Ureter (tissue), 1 donor: Measurements from ENCODE around the gene SMIM1. TPM values are rescaled to one million over a fixed set of nuclear protein-coding genes. Genes with fewer than 3 reads are reported as not detected.

Experiments
- DNase-seq: peaks from one replicate; pipeline ENCODE4 v3.0.0-alpha.2; 2020; ENCODE audit warnings: low spot score
- total RNA-seq: library from RNA; stranded (reverse); gene quantifications from one replicate; pipeline ENCODE4 v1.2.4, GENCODE V29; 2023
- donor health status: DM: yes; HTN: yes; CAD: no.

SMIM1 gene
- total RNA-seq, 1 donor from 2014 or later = 9.6 TPM

- DNase-seq = no peak
Observed at GRCh38 chr1:3756394-3756793, 16.2 kb upstream of the SMIM1 start.

GRCh38 chr1:3759164-3759563 is 13.4 kb upstream of the SMIM1 start:
- DNase-seq = no peak

- no peak for DNase-seq
Observed at GRCh38 chr1:3759796-3760195, 12.8 kb upstream of the SMIM1 start.

DNA sequence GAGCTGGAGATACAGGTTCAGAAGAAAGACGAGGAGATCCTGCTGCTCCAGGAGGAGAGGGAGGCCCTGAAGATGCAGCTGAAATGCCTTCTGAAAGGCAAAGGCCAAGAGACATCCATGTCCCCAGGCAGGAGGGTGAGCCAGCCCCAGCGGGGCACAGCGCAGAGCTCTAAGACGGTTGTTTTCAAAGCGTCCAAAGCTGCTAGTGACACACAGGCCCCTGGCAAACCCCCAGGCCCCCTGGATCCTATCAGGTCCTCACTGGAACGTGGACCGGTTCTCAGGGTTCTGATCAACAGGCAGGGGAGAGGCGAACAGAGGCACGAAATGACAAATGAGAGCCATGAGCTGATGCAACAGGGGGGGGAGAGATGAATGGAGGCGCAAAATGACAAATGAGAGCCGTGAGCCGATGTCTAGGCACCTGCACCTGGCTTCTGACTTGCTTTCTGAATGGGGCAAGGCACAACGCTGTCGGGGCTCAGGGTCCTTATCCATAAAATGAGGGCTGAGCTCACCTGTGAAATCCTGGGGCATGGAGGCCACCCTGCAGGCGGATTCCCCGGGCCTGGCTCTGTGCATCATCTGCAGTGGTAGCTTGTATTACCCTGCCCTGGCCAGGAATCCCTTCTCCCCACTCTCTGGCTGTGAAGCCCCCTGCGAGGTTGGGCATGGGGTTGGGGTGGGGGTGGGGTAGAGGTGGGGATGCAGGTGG is 11.1 kb upstream of the SMIM1 start:
- no peak for DNase-seq

GRCh38 chr1:3762151-3762872 is 10.2 kb upstream of the SMIM1 start:
- DNase-seq = no peak

- no peak for DNase-seq
Observed at GRCh38 chr1:3762873-3763228, 9.7 kb upstream of the SMIM1 start.

GRCh38 chr1:3763351-3764125 is 9.0 kb upstream of the SMIM1 start:
- DNase-seq = no peak

GRCh38 chr1:3767328-3767925 is 5.1 kb upstream of the SMIM1 start:
- no peak for DNase-seq

DNA sequence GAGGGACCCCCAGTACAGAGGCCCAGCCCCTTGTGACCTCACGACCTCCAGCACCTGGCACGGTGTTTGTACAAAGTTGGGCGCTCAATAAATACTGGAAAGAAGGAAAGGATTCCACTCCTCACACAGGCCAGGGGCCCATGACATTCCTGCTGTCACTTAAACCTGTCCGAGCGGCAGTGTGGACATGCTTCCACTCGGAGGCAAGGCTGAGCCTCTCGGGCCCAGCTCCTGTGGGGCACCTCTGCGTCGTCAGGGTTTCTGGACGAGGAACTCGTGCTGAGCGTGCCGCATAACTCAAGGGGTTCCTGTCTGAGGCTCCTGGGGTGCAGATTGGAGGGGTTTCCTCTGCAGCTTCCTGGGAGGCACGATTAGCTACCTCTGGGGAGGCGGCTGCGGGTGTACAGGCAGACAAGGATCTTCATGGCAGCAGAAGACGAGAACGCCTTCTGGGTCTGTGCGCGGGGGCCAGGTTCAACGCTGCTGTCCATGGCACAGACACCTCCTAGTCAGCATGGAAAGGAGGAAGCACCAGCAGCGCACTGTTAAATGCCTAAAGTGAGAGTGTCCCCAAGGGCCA is 3.6 kb upstream of the SMIM1 start:
- DNase-seq = no peak

- no peak for DNase-seq
Observed at GRCh38 chr1:3770047-3770765, 2.3 kb upstream of the SMIM1 start.

DNA sequence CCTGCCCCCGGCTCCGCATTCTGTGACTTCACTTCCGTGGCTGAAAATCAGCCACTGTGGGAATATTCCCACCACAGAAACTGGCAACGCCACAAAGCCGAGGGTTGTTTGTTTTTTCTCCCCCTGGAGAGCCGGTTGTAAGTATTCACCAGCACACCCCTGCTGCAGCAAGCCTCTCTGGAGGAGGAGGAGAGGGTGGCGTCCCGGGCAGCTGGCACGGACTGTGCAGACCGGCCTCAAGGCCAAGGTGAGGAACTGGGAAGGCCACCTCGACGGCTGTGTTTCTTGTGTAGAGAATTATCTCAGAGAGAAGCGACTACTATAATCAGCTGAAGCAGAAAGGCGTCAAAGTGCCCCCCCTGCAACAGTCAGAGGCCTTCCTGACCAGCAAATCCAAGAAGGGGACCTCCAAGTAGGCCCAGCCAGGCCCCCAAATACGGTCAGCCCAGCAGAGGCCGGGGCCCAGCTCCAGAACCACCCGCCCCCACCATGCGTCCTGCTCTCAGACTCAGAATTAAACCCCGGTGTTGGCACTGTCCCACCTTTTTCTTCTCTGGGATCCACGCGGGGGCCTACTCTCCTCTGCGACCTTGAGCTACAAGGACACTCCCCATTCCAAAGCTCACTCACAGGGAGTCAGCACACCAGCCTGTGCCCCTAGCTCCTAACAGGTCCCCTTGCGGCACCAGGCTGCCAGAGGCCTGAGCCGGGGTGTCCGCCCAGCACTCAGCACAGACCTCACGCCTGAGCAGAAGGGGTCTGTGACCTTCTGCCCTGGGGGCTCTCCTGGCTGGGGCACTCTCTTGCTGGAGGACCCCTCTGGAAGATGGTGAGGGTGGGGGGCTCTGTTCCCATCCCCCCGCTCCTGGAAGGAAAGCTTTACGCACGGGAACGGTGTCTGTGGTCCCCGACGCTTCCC is 1.2 kb upstream of the SMIM1 start:
- no peak for DNase-seq

DNA sequence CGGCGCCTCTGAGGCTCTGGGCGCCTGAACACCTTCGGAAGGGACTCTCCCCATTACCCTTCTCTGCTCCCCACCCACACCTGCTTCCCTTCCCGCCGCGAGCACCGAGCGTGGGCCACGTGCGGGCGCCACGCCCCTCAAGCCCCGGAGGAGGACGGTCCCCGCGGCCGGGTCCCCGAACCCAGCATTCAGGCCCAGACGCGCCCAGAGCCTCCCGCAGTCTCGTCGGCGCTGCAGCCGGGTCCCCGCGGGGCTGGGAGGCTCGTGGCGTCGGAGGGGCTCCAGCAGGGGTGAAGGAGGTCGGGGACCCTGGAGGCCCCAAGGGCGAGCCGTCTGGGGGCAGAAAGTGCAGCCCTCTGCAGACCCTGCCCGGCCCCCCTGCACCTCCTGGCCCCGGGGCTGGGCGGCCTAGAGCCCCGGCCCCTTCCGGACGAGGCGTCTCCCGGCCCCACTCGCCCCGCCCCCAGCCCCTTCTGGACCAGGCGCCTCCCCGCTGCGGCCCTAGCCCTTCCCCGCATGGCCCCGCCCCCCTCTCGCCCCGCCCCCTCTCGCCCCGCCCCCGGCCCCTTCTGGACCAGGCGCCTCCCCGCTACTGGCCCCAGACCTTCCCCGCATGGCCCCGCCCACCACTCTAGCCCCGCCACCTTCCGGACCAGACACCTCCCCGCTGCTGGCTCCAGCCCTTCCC is 378 bp upstream of the SMIM1 start:
- DNase-seq = peak; percentile 93

DNA sequence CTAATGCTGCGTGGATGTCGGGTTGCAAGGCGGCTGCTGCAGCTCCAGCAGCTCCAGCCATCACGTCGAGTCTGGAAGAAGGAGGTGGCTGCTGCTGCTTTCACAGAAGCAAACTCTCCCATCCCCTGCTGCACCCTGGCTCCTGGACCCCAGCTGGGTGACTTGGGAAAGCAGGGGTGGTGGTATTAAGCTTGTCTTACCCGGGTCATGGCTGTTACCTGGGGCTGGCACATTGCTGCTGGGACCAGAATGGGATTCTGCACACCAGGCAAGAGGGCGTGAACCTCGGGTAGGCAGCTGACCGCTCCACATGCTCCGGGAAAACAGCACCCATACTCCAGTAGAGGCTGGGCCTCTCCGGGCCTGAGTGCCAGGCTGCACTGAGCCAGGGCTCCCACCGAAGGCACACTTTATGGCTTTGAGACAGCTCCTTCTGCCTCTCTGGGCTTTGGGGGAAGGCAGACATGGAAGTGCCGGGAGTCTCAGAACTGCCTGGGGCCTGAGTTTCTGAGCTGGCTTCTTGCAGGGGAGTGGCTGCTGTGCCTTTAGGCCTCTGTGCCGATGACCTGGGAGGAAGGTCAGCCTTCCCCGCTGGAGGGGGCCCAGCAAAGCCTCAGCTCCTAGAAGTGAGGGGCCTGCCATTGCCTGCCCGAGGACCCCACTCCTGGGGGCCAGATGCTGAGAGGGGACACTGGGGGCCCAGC is 1.2 kb downstream of the SMIM1 start:
- no peak for DNase-seq

DNA sequence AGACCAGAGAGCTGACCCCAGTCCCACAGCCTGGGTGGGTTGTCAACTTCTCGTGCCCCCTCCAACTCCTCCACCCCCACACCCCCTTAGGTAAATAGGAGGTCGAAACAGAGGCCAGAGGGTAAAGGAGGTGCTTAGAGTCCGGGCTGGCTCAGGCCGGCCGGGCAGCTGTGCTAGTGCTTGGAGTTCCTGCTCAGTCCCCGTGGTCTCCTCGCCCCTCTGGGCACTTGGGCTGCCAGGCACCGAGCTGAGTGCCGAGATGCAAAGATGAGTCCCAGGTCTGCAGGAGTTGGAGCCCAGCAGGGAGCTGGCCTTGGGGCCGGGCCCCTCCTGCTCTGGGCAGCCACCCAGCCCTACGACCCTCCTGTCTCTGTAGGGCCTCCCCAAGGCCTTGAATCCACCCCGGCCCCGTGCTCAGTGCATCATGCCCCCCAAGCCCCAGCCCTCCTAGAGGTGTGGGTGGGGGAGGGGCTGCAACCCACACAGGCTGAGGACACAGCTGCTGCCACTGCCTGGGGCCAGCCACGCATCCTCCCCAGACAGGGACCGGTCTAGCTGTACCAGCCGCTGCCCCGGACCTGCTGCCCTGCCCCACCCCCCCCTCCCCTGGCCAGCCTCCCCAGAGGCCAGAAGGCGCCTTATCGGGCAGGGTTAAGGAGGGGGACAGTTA is 1.9 kb downstream of the SMIM1 start:
- DNase-seq = no peak

GRCh38 chr1:3774946-3775489 is 2.5 kb downstream of the SMIM1 start:
- no peak for DNase-seq

- DNase-seq = no peak
Observed at GRCh38 chr1:3775490-3776230, 3.1 kb downstream of the SMIM1 start.

DNA sequence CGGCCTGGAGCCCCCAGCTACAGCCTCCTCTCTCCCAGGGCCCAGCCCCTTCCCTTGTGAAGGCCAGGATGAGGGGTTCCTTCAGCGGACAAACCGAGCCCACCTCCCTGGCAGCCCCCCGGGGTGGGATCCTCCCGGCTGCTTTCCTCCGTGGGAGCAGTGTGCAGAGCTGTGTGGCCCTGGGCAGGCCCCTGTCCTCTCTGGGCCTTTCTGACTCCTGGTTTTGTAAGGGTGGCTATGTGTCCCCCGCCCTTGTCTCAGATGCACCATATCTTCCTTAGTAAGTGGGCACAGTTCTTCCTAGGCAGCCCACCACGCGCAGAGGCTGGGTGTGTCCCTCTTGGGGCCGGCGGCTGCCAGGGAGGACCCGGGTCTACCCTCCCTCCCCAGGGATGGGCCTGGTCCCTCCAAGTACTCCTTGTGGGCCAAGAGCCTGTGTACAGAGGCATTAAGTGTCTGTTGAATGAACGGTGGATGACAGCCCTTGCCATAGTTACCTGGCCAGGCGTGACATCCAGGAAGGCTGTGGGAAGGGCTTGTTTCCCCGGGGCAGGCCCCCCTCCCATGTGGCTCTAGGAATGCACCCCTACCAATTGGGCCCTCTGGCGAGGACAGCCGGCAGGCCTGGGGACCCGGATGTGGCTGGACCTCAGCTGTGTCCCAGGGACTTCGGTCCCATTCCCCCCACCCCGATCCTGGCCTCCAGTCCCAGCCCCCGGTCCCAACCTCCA is 3.8 kb downstream of the SMIM1 start:
- no peak for DNase-seq
